ENCODE measurements around the gene FXYD2.

Gene FXYD2

GRCh38 chr11:117835576-117835975 is 11.0 kb upstream of the FXYD2 start:
- DNase-seq (ENCODE audit: low read depth) = no peak

- DNase-seq (ENCODE audit: low read depth) = no peak
These were observed 10.4 kb upstream of the FXYD2 start for GRCh38 chr11:117834838-117835443.

- no peak for DNase-seq (ENCODE audit: low read depth)
These were observed 9.7 kb upstream of the FXYD2 start for GRCh38 chr11:117834068-117834810.

- no peak for DNase-seq (ENCODE audit: low read depth)
These were observed 8.9 kb upstream of the FXYD2 start for GRCh38 chr11:117833401-117833891.

- DNase-seq (ENCODE audit: low read depth) = no peak
These were observed 8.0 kb upstream of the FXYD2 start for GRCh38 chr11:117832511-117832910.

GRCh38 chr11:117831661-117832415 is 7.3 kb upstream of the FXYD2 start:
- DNase-seq (ENCODE audit: low read depth) = no peak

- DNase-seq (ENCODE audit: low read depth) = no peak
These were observed 6.3 kb upstream of the FXYD2 start for GRCh38 chr11:117830674-117831351.

GRCh38 chr11:117830072-117830471 is 5.5 kb upstream of the FXYD2 start:
- no peak for DNase-seq (ENCODE audit: low read depth)

- no peak for DNase-seq (ENCODE audit: low read depth)
These were observed 4.8 kb upstream of the FXYD2 start for GRCh38 chr11:117829369-117829725.

GRCh38 chr11:117828611-117829368 is 4.2 kb upstream of the FXYD2 start:
- DNase-seq (ENCODE audit: low read depth) = no peak

- no peak for DNase-seq (ENCODE audit: low read depth)
These were observed 3.3 kb upstream of the FXYD2 start for GRCh38 chr11:117827521-117828511.

GRCh38 chr11:117826832-117827231 is 2.3 kb upstream of the FXYD2 start:
- DNase-seq (ENCODE audit: low read depth) = no peak

GRCh38 chr11:117826190-117826570 is 1.6 kb upstream of the FXYD2 start:
- DNase-seq (ENCODE audit: low read depth) = no peak

GRCh38 chr11:117825538-117826189 is 1.1 kb upstream of the FXYD2 start:
- DNase-seq (ENCODE audit: low read depth) = no peak

GRCh38 chr11:117823946-117824420 is 561 bp downstream of the FXYD2 start:
- no peak for DNase-seq (ENCODE audit: low read depth)

- no peak for DNase-seq (ENCODE audit: low read depth)
These were observed 1.1 kb downstream of the FXYD2 start for GRCh38 chr11:117823294-117823945.

- no peak for DNase-seq (ENCODE audit: low read depth)
These were observed 2.2 kb downstream of the FXYD2 start for GRCh38 chr11:117822074-117823033.

- no peak for DNase-seq (ENCODE audit: low read depth)
These were observed 3.1 kb downstream of the FXYD2 start for GRCh38 chr11:117821431-117821830.

All from HS-5 (cell line).